ENCODE results near the gene EFCAB7. TPM values are rescaled to one million over a fixed set of nuclear protein-coding genes. Genes with fewer than 3 reads are reported as not detected.
A peak's percentile ranks its signal among the peaks of the same experiment; 100 is the strongest.

Gene EFCAB7
- total and polyA plus RNA-seq, 2 of the 13 experiments (the other 11 are each of a cell fraction or from before 2014, with no cell fraction given) = 1.7 to 5.4 TPM

- no peaks in the 10 kb centered on the region for H3K27me3 ChIP-seq (ENCODE audit: control insufficient read depth in 1 of 2, insufficient read depth in 2 of 2, low read length in 2 of 2)
- no peaks in the 10 kb centered on the region for H4K20me1 ChIP-seq (ENCODE audit: insufficient read depth, low read length)
- H3K4me1 ChIP-seq (ENCODE audit: insufficient read depth, low read length) = peaks cover 60% of the 10 kb centered on the region
- ATAC-seq (no peak), FAIRE-seq (no peak), DNase-seq (ENCODE audit: low spot score) (no peak)
- intact Hi-C loops (cut with micrococcal nuclease; ENCODE audit: unreplicated experiment) = no loop called here
- no peak overlapping the region for H2AFZ ChIP-seq (ENCODE audit: low read length)
- CTCF ChIA-PET (ENCODE audit: low intra/inter-chr PET ratio, low total read pairs) = no interaction called here
- POLR2A ChIA-PET = no interaction called here
- H3K79me2 ChIP-seq (ENCODE audit: insufficient read depth, low read length) = peaks cover 69% of the 10 kb centered on the region
- H3K9ac ChIP-seq (ENCODE audit: insufficient read depth, low read depth, low read length) = no peak overlapping the region
- no peak overlapping the region for H3K27ac ChIP-seq (ENCODE audit: extremely low read length, insufficient read depth, low read length)
- no peak overlapping the region for H3K4me2 ChIP-seq (ENCODE audit: low read depth, low read length)
- TF ChIP-seq ZKSCAN5 (CRISPR knock-in tag; IDR thresholded peaks at IDR 0.05) (peak; percentile 63; the same call in 1 of the 2 replicates), TFAP4 (IDR thresholded peaks at IDR 0.05; ENCODE audit: borderline replicate concordance, low read depth) (no peak), CEBPZ (IDR thresholded peaks at IDR 0.05; ENCODE audit: low read length) (no peak), YY1 (IDR thresholded peaks at IDR 0.05; ENCODE audit: insufficient read depth, insufficient replicate concordance, low read depth, low read length) (no peak), GTF3A (CRISPR knock-in tag; conservative IDR thresholded peaks at IDR 0.05) (no peak)
- no peak overlapping the region for H3K4me3 ChIP-seq (replicated peaks in 1 of 3; ENCODE audit: insufficient read depth in 1 of 3, low read depth in 2 of 3, low read length in 3 of 3)
- BruUV-seq (replicated peaks) = no TSS peak
- 95% methylated on average over 5 of the region's 5 CpGs for WGBS (ENCODE audit: low lambda C conversion rate)
- no peaks in the 10 kb centered on the region for H3K9me3 ChIP-seq (ENCODE audit: low read length)
- in situ Hi-C loops (cut with HindIII; ENCODE audit: extremely low pct_ligation_motif_present, low pct_unique_long_range_greater_than_20kb) = loop anchor here (25.0 kb wide), 1 partner anchor 310 kb away; no protein-coding TSS in a partner anchor
- H3K36me3 ChIP-seq (replicated peaks in 1 of 2; ENCODE audit: control insufficient read depth in 1 of 2, insufficient read depth in 2 of 2, low read length in 2 of 2) = peaks cover 2 to 36% of the 10 kb centered on the region in 2 experiments; a peak in 3 of 5 replicates
Measured at GRCh38 chr1:63602629-63603028, 79.3 kb downstream of the EFCAB7 start.
